ENCODE results near the gene NPBWR2.
A peak's percentile ranks its signal among the peaks of the same experiment; 100 is the strongest.

The NPBWR2 gene

GRCh38 chr20:64083804-64084684 lies 23.3 kb downstream of the NPBWR2 start, which contains the start of gene LKAAEAR1:
Gene LKAAEAR1 (minus strand): TSS chr20:64084398. CDS start chr20:64084219, 179 bp downstream.
- DNase-seq: no peak

- peak; percentile 9 for DNase-seq
These were observed 24.0 kb downstream of the NPBWR2 start for GRCh38 chr20:64083378-64083803.

- no peak for DNase-seq
These were observed 24.5 kb downstream of the NPBWR2 start for GRCh38 chr20:64082820-64083377.

- no peak for DNase-seq
These were observed 25.1 kb downstream of the NPBWR2 start for GRCh38 chr20:64082126-64082731.

- DNase-seq: no peak
These were observed 25.8 kb downstream of the NPBWR2 start for GRCh38 chr20:64081624-64081964.

- no peak for DNase-seq
These were observed 26.3 kb downstream of the NPBWR2 start for GRCh38 chr20:64080813-64081623.

- DNase-seq: no peak
These were observed 27.2 kb downstream of the NPBWR2 start, which contains the start of gene OPRL1 for GRCh38 chr20:64080013-64080812. Gene OPRL1 (plus strand): TSS chr20:64080082. CDS start chr20:64092721, 12,639 bp downstream.

GRCh38 chr20:64079273-64080012 lies 27.9 kb downstream of the NPBWR2 start, which contains the start of gene RGS19:
Gene RGS19 (minus strand): TSS chr20:64079518. CDS start chr20:64076886, 2,632 bp downstream.
- peak; percentile 8 for DNase-seq

GRCh38 chr20:64078934-64079272 lies 28.5 kb downstream of the NPBWR2 start:
- DNase-seq: no peak

GRCh38 chr20:64077876-64078551 lies 29.4 kb downstream of the NPBWR2 start:
- no peak for DNase-seq

- no peak for DNase-seq
These were observed 29.9 kb downstream of the NPBWR2 start for GRCh38 chr20:64077541-64077875.

- no peak for DNase-seq
These were observed 30.3 kb downstream of the NPBWR2 start for GRCh38 chr20:64077094-64077493.

- DNase-seq: no peak
These were observed 31.0 kb downstream of the NPBWR2 start for GRCh38 chr20:64076061-64076997.

- DNase-seq: no peak
These were observed 31.8 kb downstream of the NPBWR2 start for GRCh38 chr20:64075556-64075955.

- no peak for DNase-seq
These were observed 32.4 kb downstream of the NPBWR2 start for GRCh38 chr20:64074963-64075362.

- DNase-seq: no peak
These were observed 33.1 kb downstream of the NPBWR2 start for GRCh38 chr20:64074184-64074789.

GRCh38 chr20:64073476-64074183 lies 33.7 kb downstream of the NPBWR2 start:
- no peak for DNase-seq

GRCh38 chr20:64072498-64073063 lies 34.8 kb downstream of the NPBWR2 start:
- no peak for DNase-seq
